ENCODE results near the gene NRXN3.

Gene NRXN3

DNA sequence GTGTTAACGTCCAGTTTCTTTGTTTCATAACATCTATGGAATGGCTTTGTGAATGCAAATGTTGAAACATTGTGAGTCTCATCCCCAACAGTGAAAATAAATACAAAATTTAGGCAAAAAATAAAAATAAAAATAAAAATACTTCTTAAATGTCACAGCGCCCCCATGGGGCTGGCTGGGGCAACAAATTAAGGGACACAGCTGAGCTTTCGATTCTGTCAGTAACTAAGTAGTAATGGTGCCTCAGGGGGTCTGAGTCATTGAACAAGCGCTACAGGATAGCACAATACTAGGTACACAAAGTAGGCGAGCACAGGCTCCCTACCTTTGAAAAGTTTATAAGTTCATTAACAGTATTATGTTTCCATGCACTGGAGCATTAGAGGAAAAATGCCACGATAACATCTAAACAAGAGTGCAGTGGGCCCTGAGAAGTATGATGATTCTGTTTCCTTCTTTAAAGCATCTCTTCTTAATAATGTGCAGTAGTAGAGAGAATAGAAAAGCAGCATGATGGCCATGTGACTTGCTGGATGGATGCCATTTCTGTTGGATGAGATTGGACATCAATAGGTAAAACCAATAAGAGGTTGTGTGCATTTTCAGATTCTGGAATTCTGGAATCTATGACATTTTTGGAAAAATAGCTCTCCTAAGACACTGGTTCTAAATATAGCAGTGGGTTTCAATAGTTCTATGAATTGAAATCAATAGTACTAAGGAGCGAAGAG, 1374.0 kb downstream of the NRXN3 start:
- H3K4me3 Mint-ChIP-seq, result no peak overlapping the region
- TF ChIP-seq, protein P1, sequence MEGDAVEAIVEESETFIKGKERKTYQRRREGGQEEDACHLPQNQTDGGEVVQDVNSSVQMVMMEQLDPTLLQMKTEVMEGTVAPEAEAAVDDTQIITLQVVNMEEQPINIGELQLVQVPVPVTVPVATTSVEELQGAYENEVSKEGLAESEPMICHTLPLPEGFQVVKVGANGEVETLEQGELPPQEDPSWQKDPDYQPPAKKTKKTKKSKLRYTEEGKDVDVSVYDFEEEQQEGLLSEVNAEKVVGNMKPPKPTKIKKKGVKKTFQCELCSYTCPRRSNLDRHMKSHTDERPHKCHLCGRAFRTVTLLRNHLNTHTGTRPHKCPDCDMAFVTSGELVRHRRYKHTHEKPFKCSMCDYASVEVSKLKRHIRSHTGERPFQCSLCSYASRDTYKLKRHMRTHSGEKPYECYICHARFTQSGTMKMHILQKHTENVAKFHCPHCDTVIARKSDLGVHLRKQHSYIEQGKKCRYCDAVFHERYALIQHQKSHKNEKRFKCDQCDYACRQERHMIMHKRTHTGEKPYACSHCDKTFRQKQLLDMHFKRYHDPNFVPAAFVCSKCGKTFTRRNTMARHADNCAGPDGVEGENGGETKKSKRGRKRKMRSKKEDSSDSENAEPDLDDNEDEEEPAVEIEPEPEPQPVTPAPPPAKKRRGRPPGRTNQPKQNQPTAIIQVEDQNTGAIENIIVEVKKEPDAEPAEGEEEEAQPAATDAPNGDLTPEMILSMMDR (IDR thresholded peaks at IDR 0.05; ENCODE audit: unreplicated experiment in 3 of 3), result peak in 2 of 3 experiments; percentile 46 to 53
- H3K36me3 Mint-ChIP-seq (ENCODE audit: low read depth), result no peaks in the 10 kb centered on the region
- H3K4me1 Mint-ChIP-seq, result peaks cover 16% of the 10 kb centered on the region
- H3K9me3 Mint-ChIP-seq, result no peaks in the 10 kb centered on the region
- H3K27ac Mint-ChIP-seq, result no peak overlapping the region
- H3K27me3 Mint-ChIP-seq (ENCODE audit: low read depth), result no peaks in the 10 kb centered on the region

DNA sequence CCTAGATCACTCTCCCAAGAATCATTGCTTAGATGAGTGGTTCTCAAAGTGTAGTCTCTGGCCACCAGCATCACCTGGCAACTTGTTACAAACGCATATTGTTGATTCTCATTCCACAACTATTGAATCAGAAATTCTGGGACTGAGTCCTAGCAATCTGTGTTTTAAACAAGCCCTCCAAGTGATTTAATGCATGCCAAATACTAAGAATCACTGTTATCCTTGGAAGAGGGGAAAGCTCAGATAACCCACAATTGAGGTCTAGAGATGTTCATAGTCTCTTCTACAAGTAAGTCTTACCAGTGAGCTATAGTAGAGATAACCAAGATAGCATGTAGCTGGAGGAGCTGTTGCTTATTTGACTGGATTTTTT, 1374.5 kb downstream of the NRXN3 start:
- Mint-ChIP-seq H3K4me3 (no peak overlapping the region), H3K27me3 (ENCODE audit: low read depth) (no peaks in the 10 kb centered on the region), H3K9me3 (no peaks in the 10 kb centered on the region), H3K27ac (no peak overlapping the region), H3K36me3 (ENCODE audit: low read depth) (no peaks in the 10 kb centered on the region), H3K4me1 (peaks cover 16% of the 10 kb centered on the region)
- TF ChIP-seq, protein P1 (IDR thresholded peaks at IDR 0.05; ENCODE audit: unreplicated experiment in 3 of 3), result no peak

DNA sequence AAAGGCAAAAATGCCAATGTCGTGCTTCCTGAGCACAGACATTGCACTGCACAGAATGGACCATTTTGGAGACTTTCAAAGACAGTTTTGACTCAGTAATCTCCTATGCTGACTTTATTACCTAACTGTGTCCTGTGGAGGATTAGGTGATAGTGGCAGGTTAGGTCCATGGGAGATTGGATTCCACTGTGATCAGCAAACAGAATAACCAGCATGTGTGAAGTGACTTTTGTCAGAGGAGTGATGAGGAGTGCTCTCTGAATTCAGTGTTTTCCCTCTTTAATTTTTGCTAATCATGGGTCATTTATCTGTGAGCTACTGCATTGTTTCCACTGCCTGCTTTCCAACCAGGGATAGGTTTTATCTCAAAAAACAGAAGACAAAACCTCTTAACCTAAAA, 1378.7 kb downstream of the NRXN3 start:
- H3K4me3 Mint-ChIP-seq, result no peak overlapping the region
- peaks cover 27% of the 10 kb centered on the region for H3K4me1 Mint-ChIP-seq
- no peaks in the 10 kb centered on the region for H3K9me3 Mint-ChIP-seq
- H3K36me3 Mint-ChIP-seq (ENCODE audit: low read depth), result no peaks in the 10 kb centered on the region
- no peak overlapping the region for H3K27ac Mint-ChIP-seq
- TF ChIP-seq, protein P1 (IDR thresholded peaks at IDR 0.05; ENCODE audit: unreplicated experiment in 3 of 3), result no peak
- H3K27me3 Mint-ChIP-seq (ENCODE audit: low read depth), result no peaks in the 10 kb centered on the region

DNA sequence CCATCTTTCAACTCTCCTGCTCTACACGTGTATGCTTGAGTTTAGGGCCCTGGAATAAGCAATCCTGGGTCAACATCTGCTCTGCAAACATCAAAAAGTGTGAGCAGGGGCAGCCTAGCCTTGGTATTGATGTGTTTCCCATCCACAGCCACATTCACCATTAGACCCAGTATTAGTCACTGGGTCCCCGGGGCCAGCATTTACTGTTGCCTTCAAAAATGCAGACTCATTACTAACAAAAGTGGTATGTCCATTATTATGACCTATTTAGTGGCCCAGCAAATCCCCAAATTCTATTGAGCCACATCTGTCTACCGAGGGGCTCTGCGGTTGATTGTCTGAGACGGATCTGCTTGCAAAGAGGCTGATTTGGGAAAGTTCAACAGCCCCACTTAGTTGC, 1379.3 kb downstream of the NRXN3 start:
- Mint-ChIP-seq H3K27ac (no peak overlapping the region), H3K9me3 (no peaks in the 10 kb centered on the region), H3K4me1 (peaks cover 25% of the 10 kb centered on the region), H3K4me3 (no peak overlapping the region), H3K27me3 (ENCODE audit: low read depth) (no peaks in the 10 kb centered on the region), H3K36me3 (ENCODE audit: low read depth) (no peaks in the 10 kb centered on the region)
- TF ChIP-seq, protein P1 (IDR thresholded peaks at IDR 0.05; ENCODE audit: unreplicated experiment in 3 of 3), result no peak

DNA sequence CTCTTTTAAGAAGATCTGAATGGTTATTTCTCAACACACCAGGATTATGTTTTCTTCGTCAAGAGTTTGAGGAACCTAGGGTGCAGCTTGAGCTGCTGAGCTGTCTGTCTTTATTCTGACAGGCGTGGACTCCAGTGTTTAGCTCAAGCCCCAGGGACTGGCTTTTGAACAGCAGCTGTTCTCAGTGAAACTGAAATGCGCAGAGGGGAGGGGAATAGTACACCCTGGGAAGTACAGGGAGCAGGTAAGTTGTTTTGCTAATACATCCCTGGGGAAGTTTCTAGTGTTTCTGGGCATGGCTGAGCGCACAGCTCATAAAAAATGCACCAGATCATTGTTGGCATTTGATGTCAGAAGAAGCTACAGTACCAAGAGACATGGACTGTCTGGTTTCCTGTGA, 1381.3 kb downstream of the NRXN3 start:
- no peaks in the 10 kb centered on the region for H3K27me3 Mint-ChIP-seq (ENCODE audit: low read depth)
- H3K36me3 Mint-ChIP-seq (ENCODE audit: low read depth), result no peaks in the 10 kb centered on the region
- peak overlapping the region in 2 of 3 experiments; percentile 45 to 59 for H3K27ac Mint-ChIP-seq
- H3K4me1 Mint-ChIP-seq, result peaks cover 36% of the 10 kb centered on the region
- no peak overlapping the region for H3K4me3 Mint-ChIP-seq
- no peaks in the 10 kb centered on the region for H3K9me3 Mint-ChIP-seq
- TF ChIP-seq, protein P1 (IDR thresholded peaks at IDR 0.05; ENCODE audit: unreplicated experiment in 3 of 3), result no peak

DNA sequence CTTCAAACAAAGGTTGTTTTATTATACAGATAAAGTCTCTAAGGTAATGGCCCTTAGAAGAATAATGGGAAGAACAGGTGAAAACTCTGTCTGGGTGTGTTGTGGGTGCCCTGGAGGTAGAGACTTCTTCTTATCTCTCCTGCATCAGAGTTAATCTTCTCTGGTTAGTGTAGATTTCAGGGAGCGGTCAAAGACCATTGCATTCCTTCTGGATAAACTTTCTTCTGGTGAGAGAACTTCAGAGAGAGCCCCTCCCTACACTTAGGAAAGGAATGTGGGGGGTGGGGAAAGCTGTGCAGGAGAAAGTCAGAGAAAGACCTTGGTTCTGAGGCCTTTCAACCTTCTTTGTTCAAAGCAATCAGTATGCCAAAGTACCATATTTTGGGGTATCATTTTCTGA, 1382.6 kb downstream of the NRXN3 start:
- no peaks in the 10 kb centered on the region for H3K27me3 Mint-ChIP-seq (ENCODE audit: low read depth)
- H3K9me3 Mint-ChIP-seq, result no peaks in the 10 kb centered on the region
- peaks cover 36% of the 10 kb centered on the region for H3K4me1 Mint-ChIP-seq
- peaks cover 4% of the 10 kb centered on the region for H3K36me3 Mint-ChIP-seq (ENCODE audit: low read depth)
- H3K27ac Mint-ChIP-seq, result peak overlapping the region; percentile 29 to 81 (median 69)
- no peak overlapping the region for H3K4me3 Mint-ChIP-seq
- TF ChIP-seq, protein P1 (IDR thresholded peaks at IDR 0.05; ENCODE audit: unreplicated experiment in 3 of 3), result no peak
